Heart left ventricle (tissue), 16 donors: Measurements from ENCODE around the gene PLB1. TPM values are rescaled to one million over a fixed set of nuclear protein-coding genes. Genes with fewer than 3 reads are reported as not detected.

Experiments
- ATAC-seq, 4 donors: fragments of 200-7000 bp; cut with Tn5 transposase; one replicate each; pipeline ENCODE4 v1.9.1; 2020 to 2022; ENCODE audit warnings: moderate library complexity in 4 of 4, mild to moderate bottlenecking in 3 of 4, moderate number of reproducible peaks in 1 of 4
- DNase-seq, 5 donors: peaks; one replicate each; pipeline ENCODE4 v3.0.0-alpha.2; 2020
- H3K27ac ChIP-seq, 12 donors: fragments of 200-600 bp; sonication (generic) in 4 of 12; one replicate each; pipeline versions ENCODE4 v1.5.0 to v1.8.0; 2016 to 2022; ENCODE audit warnings: mild to moderate bottlenecking in 2 of 12
- H3K27me3 ChIP-seq, 9 donors: fragments of 200-600 bp; sonication (generic) in 2 of 9; one replicate each; pipeline versions ENCODE4 v1.5.1 to v1.8.0; 2016 to 2022; ENCODE audit warnings: mild to moderate bottlenecking in 3 of 9
- H3K36me3 ChIP-seq, 9 donors: fragments of 200-600 bp; sonication (generic) in 2 of 9; one replicate each; pipeline versions ENCODE4 v1.5.0 to v1.8.0; 2018 to 2022; ENCODE audit warnings: mild to moderate bottlenecking in 2 of 9
- H3K4me1 ChIP-seq, 12 donors: fragments of 200-600 bp; sonication (generic) in 4 of 12; one replicate each; pipeline versions ENCODE4 v1.5.0 to v1.8.0; 2016 to 2022; ENCODE audit warnings: mild to moderate bottlenecking in 3 of 12
- H3K4me3 ChIP-seq, 12 donors: fragments of 200-600 bp; sonication (generic) in 4 of 12; one replicate each; pipeline versions ENCODE4 v1.5.0 to v1.8.0; 2017 to 2022; ENCODE audit warnings: mild to moderate bottlenecking in 9 of 12, moderate library complexity in 4 of 12
- H3K9me3 ChIP-seq, 12 donors: fragments of 200-600 bp; sonication (generic) in 4 of 12; one replicate each; pipeline versions ENCODE4 v1.5.0 to v1.8.0; 2016 to 2022; ENCODE audit warnings: mild to moderate bottlenecking in 1 of 12
- CTCF ChIP-seq, 12 donors: fragments of 200-600 bp; sonication (generic) in 4 of 12; IDR thresholded peaks; one replicate each; pipeline versions ENCODE4 v1.5.0 to v1.8.0; 2018 to 2022; ENCODE audit warnings: antibody characterized with exemption in 12 of 12, mild to moderate bottlenecking in 5 of 12
- POLR2A ChIP-seq, 2 donors: fragments of 450-650 bp; IDR thresholded peaks; one replicate each; pipeline ENCODE4 v1.6.1; 2017; ENCODE audit warnings: antibody characterized with exemption in 2 of 2, mild to moderate bottlenecking in 2 of 2, moderate library complexity in 2 of 2
- WGBS, 4 donors: extraction: QIAGEN DNeasy Blood & Tissue Kit in 2 of 4; methylation state at CpG; one replicate each; pipeline versions ENCODE4 v1.1.5 to v1.1.7; 2013 to 2018; 5-methylcytosine and 5-hydroxymethylcytosine counted together
- intact Hi-C, 10 donors: fragments of 100-400 bp; cut with DNase I; formaldehyde crosslinking; loops; one replicate each; pipeline versions ENCODE4 v1.11.1 to v1.14.2; 2022
- polyA plus RNA-seq, 2 donors: library from polyadenylated mRNA; stranded (reverse); fragments of 200-250 nt; gene quantifications; one replicate each; pipeline ENCODE4 v1.2.3, GENCODE V29; 2013
- total RNA-seq, 9 donors: library from RNA; depleted of rRNA in 2 of 9; stranded (reverse); fragments of >200 nt in 2 of 9; fragmentation: NEBNext Ultra II Directional in 3 of 9; extraction: Animal tissue kit (Norgen Biotek cat#: 25700) in 3 of 9; gene quantifications; one replicate each; pipeline versions ENCODE4 v1.1.0 to v1.2.4, GENCODE V29; 2016 to 2023
- donor health status: ischemic (EF 13 %, LVEDD 7.1; RV severe dilation, severe dysfunction).
- donor health status: healthy with polysubstance abuse.
- donor health status: DM: no; HTN: yes; CAD: no.
- donor health status: DM: no; HTN: no; CAD: no.
- donor health status: ischemic (EF 25% LVEDD 6.9; RV normal size, moderate dysfunction).
- donor health status: ischemic (EF 25% LVEDD 5.7; RV mildly dilated, moderate dysfunction).
- donor health status: healthy.
- donor health status: DM: yes; HTN: yes; CAD: no.
- donor health status: ischemic (EF 35%, LVEDD 5.7; RV mildly dilated, moderate dysfunction).
- donor health status: nonischemic (EF 11% LVEDD 7.7; RV severe dilation, severe dysfunction).
- donor health status: DM: yes; HTN: yes; CAD: no.
- donor health status: PGD.
- donor health status: ischemic (EF 29% LVEDD 5.4; RV normal size, mild dysfunction).
- donor health status: nonischemic (EF 23%, LVEDD 6.1; RV moderate dilation, normal function).

The PLB1 gene
- total and polyA plus RNA-seq, 11 donors, result 0.35 to 5.5 (median 1.3) TPM

GRCh38 chr2:28463211-28463816, 32.5 kb upstream of the PLB1 start:
- Histone ChIP-seq H3K9me3 (peaks cover 0 to 17% (median 0%) of the 10 kb centered on the region in 12 donors), H3K36me3 (no peaks in the 10 kb centered on the region), H3K27me3 (no peaks in the 10 kb centered on the region), H3K27ac (peak overlapping the region in 1 of 12 donors; percentile 63), H3K4me3 (no peak overlapping the region), H3K4me1 (peaks cover 0 to 28% (median 0%) of the 10 kb centered on the region in 12 donors)
- ATAC-seq (no peak), DNase-seq (no peak)
- 76 to 92% (median 77%) methylated on average over 6 of the region's 6 CpGs for WGBS, 4 donors
- intact Hi-C loops, result no loop called here
- no peak for TF ChIP-seq POLR2A (IDR thresholded peaks at IDR 0.05)
- no peak for TF ChIP-seq CTCF (IDR thresholded peaks at IDR 0.05)

- DNase-seq (no peak), ATAC-seq (peak in 1 of 4 donors; percentile 44)
- Histone ChIP-seq H3K9me3 (peaks cover 0 to 17% (median 0%) of the 10 kb centered on the region in 12 donors), H3K27me3 (no peaks in the 10 kb centered on the region), H3K4me1 (peaks cover 0 to 29% (median 0%) of the 10 kb centered on the region in 12 donors), H3K36me3 (no peaks in the 10 kb centered on the region), H3K4me3 (no peak overlapping the region), H3K27ac (peak overlapping the region in 1 of 12 donors; percentile 63)
- intact Hi-C loops, result no loop called here
- WGBS, 4 donors, result 80 to 88% (median 85%) methylated on average over 4 of the region's 4 CpGs
- TF ChIP-seq CTCF (IDR thresholded peaks at IDR 0.05), result no peak
- no peak for TF ChIP-seq POLR2A (IDR thresholded peaks at IDR 0.05)
These were observed 32.0 kb upstream of the PLB1 start for GRCh38 chr2:28463893-28464292.

GRCh38 chr2:28465148-28465885, 30.5 kb upstream of the PLB1 start:
- Histone ChIP-seq H3K27ac (no peak overlapping the region), H3K4me1 (peaks cover 0 to 41% (median 0%) of the 10 kb centered on the region in 12 donors), H3K36me3 (no peaks in the 10 kb centered on the region), H3K4me3 (no peak overlapping the region), H3K9me3 (peaks cover 0 to 17% (median 0%) of the 10 kb centered on the region in 12 donors), H3K27me3 (no peaks in the 10 kb centered on the region)
- TF ChIP-seq POLR2A (IDR thresholded peaks at IDR 0.05) (no peak), CTCF (IDR thresholded peaks at IDR 0.05) (no peak)
- 69 to 79% (median 70%) methylated on average over 7 to 8 of the region's 8 CpGs for WGBS, 4 donors
- ATAC-seq, result no peak
- no peak for DNase-seq
- intact Hi-C loops, result no loop called here

GRCh38 chr2:28469304-28469703, 26.6 kb upstream of the PLB1 start:
- Histone ChIP-seq H3K27me3 (no peaks in the 10 kb centered on the region), H3K4me3 (no peak overlapping the region), H3K9me3 (no peaks in the 10 kb centered on the region), H3K4me1 (peaks cover 0 to 30% (median 0%) of the 10 kb centered on the region in 12 donors), H3K36me3 (no peaks in the 10 kb centered on the region), H3K27ac (peak overlapping the region in 1 of 12 donors; percentile 16)
- intact Hi-C loops, result no loop called here
- ATAC-seq (peak in 2 of 4 donors; percentile 22 to 64), DNase-seq (no peak)
- TF ChIP-seq CTCF (IDR thresholded peaks at IDR 0.05) (no peak), POLR2A (IDR thresholded peaks at IDR 0.05) (no peak)
